Measurements from ENCODE around the gene TM4SF20.
A peak's percentile ranks its signal among the peaks of the same experiment; 100 is the strongest.

TM4SF20 gene, protein sequence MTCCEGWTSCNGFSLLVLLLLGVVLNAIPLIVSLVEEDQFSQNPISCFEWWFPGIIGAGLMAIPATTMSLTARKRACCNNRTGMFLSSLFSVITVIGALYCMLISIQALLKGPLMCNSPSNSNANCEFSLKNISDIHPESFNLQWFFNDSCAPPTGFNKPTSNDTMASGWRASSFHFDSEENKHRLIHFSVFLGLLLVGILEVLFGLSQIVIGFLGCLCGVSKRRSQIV

DNA sequence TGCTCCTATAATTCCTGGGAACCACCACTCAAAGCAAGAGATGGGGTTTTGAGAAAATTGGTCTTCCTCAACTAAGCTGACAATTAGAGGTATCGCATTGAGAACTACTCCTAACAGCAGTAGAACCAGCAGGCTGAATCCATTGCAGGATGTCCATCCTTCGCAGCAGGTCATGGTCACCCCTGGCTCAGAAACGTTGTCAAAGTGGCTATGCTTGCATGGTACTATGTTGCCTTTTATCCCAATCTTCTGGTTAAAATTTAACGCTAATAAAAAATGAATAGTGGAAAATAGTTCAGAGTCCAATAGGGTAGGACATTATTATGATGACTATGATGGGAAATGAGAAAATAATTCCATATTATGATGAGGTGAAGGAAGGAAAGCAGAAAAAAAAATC, at the start of gene TM4SF20:
Gene TM4SF20, minus strand, starts transcription at position 212 of the 400 bp plus-strand sequence. Its CDS starts 38 bp downstream, at position 174.
- DNase-seq: no peak

DNA sequence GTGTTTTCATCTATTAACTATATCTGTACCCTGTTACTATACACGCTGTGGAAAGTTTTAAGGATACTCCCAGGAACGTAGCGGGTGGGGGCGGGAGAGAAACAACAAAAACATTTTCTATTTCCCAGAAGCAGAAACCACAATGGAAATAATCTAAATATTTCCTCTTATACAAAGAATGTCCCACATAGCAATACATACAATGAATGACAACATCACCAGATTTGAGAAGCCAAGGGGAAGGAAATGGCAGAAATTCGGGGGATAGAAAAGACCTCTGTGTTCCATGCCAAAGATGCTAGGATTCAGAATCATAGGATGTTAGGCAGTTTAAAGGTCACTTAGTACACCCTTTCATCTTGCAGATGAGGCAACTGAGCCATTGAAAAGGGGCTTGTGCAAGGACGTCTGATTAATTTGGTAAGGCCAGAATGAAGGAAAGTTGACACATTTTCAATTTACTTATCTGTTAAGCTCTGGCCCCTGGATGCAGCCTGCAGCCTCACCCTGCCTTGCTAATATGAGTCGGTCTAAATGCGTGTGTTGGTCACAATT, 49.7 kb upstream of the TM4SF20 start:
- DNase-seq: no peak

DNA sequence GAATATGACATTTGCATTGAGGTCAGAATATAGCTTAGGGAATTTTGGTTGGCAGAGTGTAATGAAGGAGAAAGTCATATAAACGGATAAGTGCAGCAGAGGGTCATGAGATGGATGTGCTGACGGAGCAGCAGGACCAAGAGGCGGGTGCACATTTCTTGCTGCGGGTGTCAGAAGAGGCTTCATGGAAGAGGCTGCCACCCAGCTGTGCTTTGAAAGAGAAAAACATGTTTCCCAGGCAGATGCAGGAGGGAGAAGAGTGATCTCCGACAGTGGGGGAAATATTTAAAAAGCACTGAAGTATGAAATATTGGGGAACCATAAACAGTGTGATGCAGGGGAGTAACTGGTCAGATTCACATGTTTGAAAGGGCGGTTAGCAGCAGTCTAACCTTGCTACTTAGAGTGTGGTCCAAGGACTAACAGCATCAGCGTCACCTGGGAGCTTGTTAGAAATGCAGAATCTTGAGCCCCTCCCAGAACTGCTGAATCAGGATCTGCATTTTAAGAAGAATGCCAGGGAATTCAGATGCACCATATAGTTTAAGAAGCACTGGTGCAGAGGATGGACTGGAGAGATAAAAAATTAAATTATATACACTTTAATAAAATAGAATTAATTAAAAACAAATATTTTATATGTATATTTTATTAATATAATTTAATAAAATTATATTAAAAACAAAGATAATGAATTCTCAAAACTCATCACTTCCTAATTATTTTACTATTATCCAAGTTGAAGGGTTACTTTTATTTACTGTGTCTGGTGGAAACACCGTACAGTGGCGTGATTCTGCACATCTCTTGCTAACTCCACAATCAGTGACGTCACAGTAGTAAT, 44.8 kb upstream of the TM4SF20 start:
- no peak for DNase-seq

DNA sequence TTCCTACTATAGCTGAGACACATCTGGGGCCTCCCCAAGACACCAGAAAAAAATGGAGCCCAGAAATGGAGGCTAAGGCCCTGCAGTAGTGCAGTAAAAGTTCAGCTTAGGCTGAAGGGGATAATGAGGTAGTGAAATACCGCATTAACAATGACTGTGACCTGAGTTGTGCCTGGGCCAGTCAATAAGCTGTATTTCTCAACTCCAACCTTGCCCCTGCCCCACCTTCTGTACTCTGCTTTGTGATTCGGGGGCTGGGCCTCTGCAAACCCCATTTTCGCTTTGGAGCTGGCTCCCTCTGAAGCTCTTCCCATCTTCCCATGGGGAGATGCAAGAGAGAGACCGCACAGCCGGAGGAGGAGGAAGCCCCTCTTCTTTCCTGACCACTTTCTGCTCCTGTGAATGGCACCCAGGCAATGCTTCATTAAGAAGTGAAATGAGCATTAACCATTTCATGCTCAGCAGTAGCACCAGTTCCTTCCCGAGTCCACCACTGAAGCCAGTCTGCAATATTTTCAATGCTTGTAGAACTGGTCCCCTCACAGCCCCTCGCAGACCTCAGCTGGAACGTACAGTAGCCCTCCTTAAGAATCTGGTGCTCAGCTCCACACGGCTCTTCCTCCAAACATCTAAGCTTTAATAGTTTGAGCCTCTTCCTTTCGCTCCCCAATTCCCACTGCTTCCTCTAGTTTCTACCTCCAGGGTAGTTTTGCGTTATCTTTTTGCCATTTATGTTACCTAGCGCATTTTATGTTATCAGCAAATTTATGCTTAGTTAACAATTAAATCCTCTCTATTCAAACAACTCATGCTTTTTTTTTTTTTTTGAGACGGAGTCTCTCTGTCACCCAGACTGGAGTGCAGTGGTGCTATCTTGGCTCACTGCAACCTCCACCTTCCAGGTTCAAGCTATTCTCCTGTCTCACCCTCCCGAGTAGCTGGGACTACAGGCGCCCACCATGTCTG, 41.3 kb upstream of the TM4SF20 start:
- DNase-seq: no peak

DNA sequence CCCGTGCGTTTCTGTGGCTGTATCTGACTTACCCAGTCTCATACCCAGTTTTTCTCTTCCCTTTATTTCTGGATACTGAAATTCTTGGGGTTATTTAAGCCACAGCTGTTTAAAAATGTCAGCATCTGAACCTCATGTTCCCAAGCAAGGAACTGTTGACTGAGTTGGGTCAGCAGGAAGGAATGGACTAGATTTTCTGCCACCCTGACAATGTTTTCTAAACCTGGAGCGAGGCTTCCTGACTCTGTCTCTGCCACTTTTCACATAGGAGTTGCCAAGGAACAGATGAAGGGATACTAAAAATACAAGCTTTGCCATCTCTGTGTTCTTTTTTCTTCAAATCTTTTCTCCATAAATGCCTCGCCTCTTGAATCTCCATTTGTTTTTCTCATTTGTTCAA, 37.6 kb upstream of the TM4SF20 start:
- no peak for DNase-seq

DNA sequence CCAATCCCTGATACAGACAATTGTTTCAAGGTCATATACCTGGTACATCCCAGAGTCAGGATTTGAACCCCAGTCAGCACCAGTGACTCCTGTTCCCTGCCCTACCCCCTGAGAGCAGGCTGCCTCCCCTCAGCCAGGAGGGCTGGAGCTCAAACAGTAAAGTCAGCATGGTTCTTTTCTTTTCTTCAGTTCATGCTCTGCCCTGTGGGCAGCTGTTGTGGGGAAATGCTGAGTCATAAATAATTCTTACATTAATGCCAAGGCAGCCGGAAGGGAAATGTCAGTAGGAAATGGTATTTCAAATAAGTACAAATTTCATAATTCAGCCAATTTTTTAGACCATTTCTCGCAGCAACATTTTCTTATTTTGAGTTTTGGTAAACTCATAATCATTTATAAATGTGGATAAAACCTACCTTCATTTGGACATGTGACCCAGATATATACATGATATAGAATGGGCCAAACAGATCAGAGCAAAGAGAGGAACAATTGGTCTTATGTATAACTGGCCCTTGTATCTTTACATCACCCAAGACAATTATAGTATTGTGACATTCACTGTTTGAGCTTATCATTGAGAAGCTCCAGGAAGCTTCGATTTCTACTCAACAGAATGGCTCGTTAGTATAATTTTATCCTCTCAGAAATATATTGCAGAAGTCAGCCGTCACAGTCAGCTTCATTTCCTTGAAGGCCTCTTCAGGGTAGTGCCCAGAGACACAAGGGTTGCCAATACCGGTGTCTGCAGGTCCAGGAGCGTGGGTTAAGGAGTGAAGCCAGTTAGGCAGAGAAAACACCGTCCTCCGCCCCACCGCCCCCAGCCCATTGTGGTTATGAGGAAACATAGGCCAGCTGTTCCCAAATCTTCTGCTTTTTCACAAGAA, 36.7 kb upstream of the TM4SF20 start:
- no peak for DNase-seq

DNA sequence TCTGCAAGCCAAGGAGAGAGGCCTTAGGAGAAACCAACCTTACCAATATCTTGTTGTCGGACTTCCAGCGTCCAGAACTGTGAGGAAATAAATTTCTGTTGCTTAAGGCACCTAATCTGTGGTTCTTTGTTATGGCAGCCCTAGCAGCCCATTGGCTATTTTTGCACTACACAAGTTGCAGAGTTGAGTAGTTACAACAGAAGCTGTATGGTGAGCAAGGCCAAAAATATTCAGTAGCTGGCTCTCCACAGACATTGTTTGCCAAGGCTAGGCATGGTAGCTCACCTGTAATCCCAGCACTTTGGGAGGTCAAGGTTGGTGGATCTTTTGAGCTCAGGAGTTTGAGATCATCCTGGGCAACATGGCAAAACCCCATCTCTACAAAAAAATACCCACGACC, 35.7 kb upstream of the TM4SF20 start:
- DNase-seq: no peak

DNA sequence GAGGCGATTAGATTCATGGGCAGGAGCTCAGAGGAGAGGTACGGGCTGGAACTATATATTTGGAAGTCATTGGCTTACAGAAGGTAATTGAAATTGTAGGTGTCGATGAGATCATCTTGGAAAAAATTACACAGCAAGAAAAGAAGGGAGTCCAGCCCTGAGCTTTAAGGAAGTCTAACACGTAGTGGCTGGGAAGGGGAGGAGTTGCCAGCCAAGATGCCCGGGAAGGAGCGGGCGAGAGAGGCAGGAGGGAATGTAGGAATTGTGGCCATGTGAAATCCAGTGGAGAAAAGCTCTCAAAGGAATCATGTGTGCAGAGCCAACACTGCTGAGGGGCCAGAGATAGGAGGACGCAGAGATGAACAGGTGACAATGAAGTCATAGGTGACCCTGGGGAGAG, 34.3 kb upstream of the TM4SF20 start:
- DNase-seq: no peak

DNA sequence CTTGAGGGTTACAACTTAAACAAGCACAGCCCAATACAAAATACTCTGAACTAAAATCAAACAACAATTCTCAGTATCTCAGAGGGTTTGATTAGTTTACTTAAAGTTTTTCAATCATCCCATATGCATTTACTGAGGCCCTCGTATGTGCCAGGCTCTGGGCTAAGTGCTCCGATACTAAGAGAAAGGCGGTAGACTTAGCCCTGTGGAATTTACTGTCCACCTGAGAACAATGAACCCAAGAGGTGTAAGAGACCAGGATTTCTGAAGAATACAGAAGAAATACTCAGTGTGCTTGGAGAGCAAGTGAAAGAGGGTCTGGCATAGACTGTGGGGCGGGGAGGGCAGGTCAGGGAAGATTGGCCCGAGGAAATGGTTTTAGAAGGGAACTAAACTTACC, 33.8 kb upstream of the TM4SF20 start:
- no peak for DNase-seq

DNA sequence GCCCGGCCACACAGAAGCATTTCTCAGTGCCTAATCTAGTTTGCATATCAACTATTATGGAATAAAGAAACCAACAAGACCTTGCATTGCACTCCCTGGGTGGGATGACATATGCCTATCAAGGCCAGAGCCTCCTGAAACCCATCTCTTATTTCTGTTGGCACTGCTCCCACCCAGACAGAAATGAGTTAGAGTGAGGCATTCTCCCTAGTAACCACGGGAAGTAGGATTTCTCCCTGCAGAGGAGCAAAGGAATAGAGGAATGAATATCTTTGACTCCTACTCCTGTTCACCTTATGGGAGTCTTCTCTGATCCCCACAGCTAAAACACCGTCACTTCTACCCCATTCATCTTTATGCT, 32.9 kb upstream of the TM4SF20 start:
- no peak for DNase-seq

DNA sequence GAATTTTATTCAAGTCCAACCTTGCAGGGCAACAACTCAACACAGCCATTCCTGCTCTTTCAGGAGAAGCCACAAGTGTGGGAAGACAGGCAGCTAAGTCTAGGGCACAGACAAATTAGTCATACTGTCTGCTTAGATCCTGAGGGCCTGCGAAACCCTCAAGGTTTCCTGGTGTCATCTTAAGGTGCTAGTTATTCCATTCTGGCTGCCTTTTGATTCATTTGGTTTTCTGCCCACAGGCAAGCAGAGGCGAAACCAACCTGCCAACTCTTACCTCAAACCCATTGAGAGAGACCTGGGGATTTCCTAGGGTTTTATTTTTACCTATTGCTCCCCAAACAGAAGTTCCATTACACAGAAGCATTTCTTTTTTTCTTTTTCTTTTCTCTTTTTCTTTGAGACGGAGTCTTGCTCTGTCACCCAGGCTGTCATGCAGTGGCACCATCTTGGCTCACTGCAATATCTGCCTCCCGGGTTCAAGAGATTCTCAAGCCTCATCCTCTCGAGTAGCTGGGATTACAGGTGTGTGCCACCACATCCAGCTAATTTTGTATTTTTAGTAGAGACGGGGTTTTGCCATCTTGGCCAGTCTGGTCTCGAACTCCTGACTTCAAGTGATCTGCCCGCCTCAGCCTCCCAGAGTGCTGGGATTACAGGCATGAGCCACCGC, 32.3 kb upstream of the TM4SF20 start:
- peak; percentile 47 for DNase-seq

DNA sequence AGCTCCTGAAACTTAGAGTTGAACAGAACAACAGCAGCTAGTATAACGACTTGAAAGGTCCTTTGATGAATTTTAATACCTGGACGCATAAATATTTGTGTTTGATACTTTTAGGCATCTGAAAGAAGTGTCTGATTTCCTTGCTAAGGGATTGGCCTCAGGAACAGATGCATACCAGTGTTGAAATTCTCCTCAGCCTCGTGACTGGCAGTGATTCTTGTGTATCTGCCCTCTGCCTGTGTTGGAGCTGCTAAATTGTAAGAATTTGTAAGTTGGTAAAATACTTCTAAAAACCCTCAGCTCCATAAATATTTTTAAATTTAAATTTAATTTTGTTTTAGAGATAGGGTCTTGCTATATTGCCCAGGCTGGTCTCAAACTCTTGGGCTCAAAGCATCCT, 31.1 kb upstream of the TM4SF20 start:
- no peak for DNase-seq

DNA sequence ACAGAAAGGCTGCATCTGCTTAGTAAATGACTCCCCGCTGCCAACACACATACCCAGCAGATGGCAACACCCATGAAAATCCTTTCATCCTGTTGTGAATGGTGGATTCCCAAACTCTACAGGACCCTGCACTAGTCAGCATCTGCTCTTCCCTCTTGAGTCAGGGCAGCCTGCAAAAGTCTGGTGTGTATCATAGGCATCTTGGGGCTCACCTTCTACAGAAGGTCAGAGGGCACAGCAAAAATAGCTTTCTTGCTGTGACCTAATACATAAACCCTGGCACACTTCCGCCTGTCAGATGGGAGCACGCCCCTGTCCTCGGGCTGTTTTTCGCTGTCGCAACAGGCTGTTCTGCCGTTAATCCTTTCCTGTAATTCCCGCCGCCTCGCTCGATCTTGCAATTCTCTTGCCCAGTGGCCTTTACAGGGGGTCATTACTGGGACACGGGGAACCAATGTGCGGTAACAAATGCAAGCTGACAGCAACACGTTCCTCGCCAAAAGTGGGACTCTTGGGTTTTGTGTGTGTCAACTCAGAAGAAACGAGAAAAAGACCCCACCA, 28.6 kb upstream of the TM4SF20 start:
- DNase-seq: no peak

DNA sequence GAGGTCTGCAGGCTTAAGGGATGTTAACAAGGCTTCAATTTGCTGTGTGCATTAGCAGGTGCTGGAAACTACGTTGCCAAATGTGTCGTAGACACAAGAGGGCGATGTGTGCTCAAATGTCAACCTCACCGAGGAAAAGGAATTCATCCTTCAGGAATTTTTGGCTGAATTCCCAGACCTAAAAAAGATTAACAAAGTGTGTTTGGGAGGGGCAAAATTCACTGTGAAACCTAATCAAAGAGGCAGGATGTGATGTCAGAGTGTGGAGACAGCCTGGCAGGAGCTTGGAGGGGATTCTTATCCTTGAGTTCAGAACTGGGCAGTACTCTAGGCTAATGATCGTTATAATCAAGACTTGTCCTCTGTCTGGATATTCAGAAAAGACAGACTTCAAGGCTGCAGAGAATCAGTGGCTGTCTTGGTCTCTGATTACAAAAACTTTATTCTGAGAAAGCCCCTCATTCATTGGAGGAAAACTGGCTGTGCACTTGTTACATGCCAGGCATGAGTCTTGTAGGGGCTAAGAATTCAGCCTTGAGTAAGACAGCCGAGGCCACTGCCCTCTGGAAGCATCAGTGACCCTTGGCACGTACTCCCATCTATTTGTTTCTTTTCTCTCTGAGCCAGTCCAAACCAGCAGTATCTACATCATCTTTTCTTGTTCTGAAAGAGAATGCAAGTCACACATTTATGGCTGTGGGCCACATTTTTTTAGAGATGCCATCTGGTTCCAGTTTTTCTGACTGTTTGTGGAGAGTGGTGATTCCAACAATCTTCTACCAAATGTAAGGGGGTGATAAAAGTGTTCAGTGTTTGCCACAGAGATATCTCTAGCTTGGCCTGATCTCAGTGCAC, 27.3 kb upstream of the TM4SF20 start:
- no peak for DNase-seq

DNA sequence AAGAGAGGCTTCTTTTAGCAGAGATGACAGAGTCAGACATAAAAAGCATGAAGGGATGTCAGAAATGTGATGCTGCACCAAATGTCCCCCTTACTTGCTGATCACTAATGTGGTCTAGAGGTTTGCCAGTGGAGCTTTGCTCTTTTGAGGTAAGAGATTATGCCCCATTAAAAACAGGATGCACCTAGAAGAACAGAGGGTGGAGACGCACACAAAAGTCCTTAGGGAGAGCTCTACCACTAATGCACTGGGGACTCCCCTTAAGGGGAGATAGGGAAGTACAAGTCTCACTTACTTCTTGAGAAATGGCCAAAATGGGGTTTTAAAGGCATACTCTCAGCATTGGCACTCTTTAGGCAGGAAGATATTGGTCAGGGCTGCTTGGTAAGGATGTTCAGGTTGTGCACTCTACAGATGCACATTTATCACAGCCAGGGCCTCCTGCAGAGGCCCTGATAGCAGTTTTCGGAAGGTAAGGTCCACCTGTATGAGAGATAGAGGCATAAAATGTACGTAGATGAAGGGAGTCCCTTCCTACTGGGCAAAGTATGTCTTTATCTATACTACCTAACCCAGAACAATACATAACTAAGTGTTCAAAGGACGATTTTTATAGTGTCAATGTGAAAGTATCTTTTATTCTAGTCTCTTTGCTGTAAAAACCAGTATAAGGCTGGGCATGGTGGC, 25.6 kb upstream of the TM4SF20 start:
- no peak for DNase-seq

DNA sequence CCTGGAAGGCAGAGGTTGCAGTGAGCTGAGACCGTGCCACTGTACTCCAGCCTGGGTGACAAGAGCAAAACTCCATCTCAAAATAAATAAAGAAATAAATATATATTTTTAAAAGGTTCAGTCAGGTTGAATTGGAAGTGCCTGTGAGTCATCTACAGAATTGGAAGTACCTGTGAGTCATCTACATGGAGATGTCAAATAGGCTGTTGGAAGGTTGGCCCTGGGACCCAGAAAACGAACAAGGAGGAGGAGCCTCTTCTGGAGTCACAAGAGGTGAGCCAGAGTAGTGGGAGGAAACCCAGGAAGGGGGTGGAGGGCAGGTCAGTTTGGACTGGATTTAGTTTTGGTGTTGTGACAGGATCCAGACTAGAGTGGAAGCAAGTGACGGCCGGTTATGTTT, 23.9 kb upstream of the TM4SF20 start:
- no peak for DNase-seq

DNA sequence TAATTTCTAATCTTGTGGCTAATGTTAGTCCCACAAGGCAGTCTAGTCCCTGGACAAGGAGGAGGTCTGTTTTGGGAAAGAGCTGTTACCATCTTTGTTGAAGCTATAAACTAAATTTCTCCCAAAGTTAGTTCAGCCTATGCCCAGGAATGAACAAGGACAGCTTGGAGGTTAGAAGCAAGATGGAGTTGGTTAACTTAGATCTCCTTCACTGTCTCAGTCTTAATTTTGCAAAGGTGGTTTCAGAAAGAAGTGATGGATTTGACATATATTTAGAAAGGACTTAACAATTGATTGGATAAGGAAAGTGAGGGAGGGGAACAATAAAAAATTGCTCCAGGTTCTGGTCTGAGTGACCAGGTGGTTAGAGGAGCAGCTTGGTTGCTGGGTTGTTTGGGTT, 23.2 kb upstream of the TM4SF20 start:
- no peak for DNase-seq

DNA sequence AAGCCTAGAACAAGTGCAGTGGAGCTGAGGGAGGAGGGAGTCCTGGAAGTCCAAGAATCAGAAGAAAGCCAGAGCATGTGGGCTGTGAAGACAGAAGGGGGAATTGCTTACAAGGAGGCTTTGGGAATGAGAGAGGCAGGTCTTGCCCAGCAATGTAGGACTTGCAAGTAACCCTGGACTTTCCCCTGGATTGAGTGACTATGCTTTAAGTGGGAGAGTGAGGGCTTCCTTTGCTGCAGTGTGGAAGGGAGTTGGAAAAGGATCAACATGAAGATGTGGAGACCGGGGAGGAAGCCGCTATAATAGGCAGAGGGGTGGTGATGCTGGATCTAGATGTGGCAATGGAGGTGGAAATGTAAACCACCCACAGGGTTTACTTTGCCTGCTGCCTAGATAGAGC, 22.4 kb upstream of the TM4SF20 start:
- no peak for DNase-seq
